Thyroid gland (tissue), 4 donors: ENCODE results near the gene DIO3.

Experiments used
- CTCF ChIP-seq, 6 experiments: fragments of 200-600 bp in 3 of 6; fragments of 450-650 bp in 3 of 6; sonication (generic) in 3 of 6; IDR thresholded peaks; one replicate each; pipeline ENCODE4 v1.5.1; 2016 to 2019; ENCODE audit warnings: antibody characterized with exemption in 6 of 6, mild to moderate bottlenecking in 2 of 6, inconsistent platforms in 1 of 6, moderate library complexity in 1 of 6
- POLR2A ChIP-seq, 2 donors: fragments of 450-650 bp; IDR thresholded peaks; one replicate each; pipeline ENCODE4 v1.6.1; 2017; ENCODE audit warnings: antibody characterized with exemption in 2 of 2, mild to moderate bottlenecking in 2 of 2, moderate library complexity in 1 of 2

DNA sequence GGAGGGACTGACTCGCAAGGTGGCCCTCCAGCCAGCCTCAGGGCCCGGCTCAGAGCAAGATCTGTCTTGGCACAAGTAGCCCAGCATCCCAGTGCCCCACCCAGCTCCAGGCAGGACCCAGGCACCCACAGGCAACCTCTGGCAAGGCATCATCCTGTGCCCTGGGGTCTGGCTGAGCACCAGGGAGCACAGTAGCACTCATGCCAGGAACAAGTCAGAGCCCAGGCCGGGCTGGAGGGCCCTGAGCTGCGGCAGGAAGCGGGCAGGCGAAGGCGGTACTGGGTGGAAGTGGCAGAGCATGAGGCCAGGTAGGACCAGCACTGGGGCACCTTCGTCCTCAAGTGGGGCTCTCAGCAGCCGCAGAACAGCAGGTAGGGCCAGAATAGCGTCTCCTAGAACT, 5.2 kb upstream of the DIO3 start:
- no peak for TF ChIP-seq CTCF (IDR thresholded peaks at IDR 0.05)
- TF ChIP-seq POLR2A (IDR thresholded peaks at IDR 0.05) = no peak
